ENCODE measurements around the gene HOXD1.

Gene HOXD1

GRCh38 chr2:176154576-176155252, 33.8 kb upstream of the HOXD1 start:
- no peak for DNase-seq

- DNase-seq: no peak
Observed at GRCh38 chr2:176155356-176156044, 33.0 kb upstream of the HOXD1 start.

- no peak for DNase-seq
Observed at GRCh38 chr2:176156301-176156806, 32.1 kb upstream of the HOXD1 start.

- DNase-seq: no peak
Observed at GRCh38 chr2:176156807-176157498, 31.5 kb upstream of the HOXD1 start, which contains the start of gene HOXD3. Gene HOXD3 (plus strand): TSS chr2:176157307. CDS start chr2:176169115, 11,808 bp downstream.

- DNase-seq: no peak
Observed at GRCh38 chr2:176157499-176158185, 30.8 kb upstream of the HOXD1 start.

GRCh38 chr2:176158186-176158591, 30.3 kb upstream of the HOXD1 start:
- DNase-seq: no peak

GRCh38 chr2:176158855-176159662, 29.4 kb upstream of the HOXD1 start:
- DNase-seq: no peak

- DNase-seq: no peak
Observed at GRCh38 chr2:176159663-176160250, 28.7 kb upstream of the HOXD1 start.

- no peak for DNase-seq
Observed at GRCh38 chr2:176160251-176160985, 28.1 kb upstream of the HOXD1 start.

- DNase-seq: no peak
Observed at GRCh38 chr2:176160986-176161824, 27.3 kb upstream of the HOXD1 start.

- DNase-seq: no peak
Observed at GRCh38 chr2:176161825-176162626, 26.4 kb upstream of the HOXD1 start.

- no peak for DNase-seq
Observed at GRCh38 chr2:176162911-176163671, 25.4 kb upstream of the HOXD1 start.

GRCh38 chr2:176163672-176164056, 24.8 kb upstream of the HOXD1 start:
- DNase-seq: no peak

GRCh38 chr2:176164201-176164600, 24.3 kb upstream of the HOXD1 start:
- no peak for DNase-seq

GRCh38 chr2:176164611-176165369, 23.7 kb upstream of the HOXD1 start:
- no peak for DNase-seq

GRCh38 chr2:176165370-176166050, 23.0 kb upstream of the HOXD1 start:
- DNase-seq: no peak

GRCh38 chr2:176166272-176166671, 22.2 kb upstream of the HOXD1 start:
- no peak for DNase-seq

All from T-helper 1 cell (primary cell).